Fibroblast of lung (primary cell): Measurements from ENCODE around the gene ACSF2.

ENCODE experiments used
- EZH2 ChIP-seq: IDR thresholded peaks from 2 replicates; pipeline ENCODE4 v1.5.1; 2012; ENCODE audit warnings: low read length, control low read depth, mild to moderate bottlenecking; ENCODE audit errors: missing control alignments
- TF ChIP-seq, protein P1 (sequence below), 2 donors: IDR thresholded peaks in 1 of 2; conservative IDR thresholded peaks in 1 of 2; 1 replicate in 1 of 2; 2 replicates in 1 of 2; pipeline ENCODE4 v1.5.1; 2011 to 2012; ENCODE audit warnings: low read length in 2 of 2, control low read depth in 1 of 2, inconsistent platforms in 1 of 2, low read depth in 1 of 2, mild to moderate bottlenecking in 1 of 2

DNA sequence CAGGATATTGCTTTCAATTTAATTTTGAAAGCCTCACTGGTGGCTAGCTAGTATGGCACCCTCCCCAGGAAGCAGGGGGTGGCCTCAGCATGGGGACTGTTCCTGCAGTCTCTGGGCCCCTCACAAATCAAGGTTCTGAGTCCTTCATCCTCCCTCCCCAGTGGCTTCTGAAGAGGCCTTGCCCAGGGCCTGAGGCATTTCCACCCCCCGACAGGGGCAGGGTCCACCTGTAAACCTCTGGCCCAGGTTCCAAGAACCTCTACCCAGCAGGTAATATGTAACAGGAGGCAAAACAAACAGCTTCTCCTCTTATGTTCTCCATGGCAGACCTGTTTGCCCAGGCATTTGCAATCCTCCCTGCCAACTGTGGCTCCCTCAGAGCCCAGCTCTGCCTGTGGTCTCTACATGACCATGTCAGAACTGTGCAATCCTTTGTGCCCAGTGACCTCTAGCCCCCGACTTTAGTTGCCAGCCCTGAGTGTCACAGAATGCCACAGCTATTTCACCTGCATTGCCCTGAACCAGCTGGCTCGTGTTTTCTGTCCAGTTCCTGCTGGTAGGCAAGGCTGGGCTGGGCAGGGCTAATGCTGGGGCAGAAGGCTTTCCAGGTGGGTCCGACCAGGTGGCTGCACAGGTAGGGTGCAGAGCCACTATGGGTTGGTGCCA is 14.3 kb downstream of the ACSF2 start:
- TF ChIP-seq, protein P1, sequence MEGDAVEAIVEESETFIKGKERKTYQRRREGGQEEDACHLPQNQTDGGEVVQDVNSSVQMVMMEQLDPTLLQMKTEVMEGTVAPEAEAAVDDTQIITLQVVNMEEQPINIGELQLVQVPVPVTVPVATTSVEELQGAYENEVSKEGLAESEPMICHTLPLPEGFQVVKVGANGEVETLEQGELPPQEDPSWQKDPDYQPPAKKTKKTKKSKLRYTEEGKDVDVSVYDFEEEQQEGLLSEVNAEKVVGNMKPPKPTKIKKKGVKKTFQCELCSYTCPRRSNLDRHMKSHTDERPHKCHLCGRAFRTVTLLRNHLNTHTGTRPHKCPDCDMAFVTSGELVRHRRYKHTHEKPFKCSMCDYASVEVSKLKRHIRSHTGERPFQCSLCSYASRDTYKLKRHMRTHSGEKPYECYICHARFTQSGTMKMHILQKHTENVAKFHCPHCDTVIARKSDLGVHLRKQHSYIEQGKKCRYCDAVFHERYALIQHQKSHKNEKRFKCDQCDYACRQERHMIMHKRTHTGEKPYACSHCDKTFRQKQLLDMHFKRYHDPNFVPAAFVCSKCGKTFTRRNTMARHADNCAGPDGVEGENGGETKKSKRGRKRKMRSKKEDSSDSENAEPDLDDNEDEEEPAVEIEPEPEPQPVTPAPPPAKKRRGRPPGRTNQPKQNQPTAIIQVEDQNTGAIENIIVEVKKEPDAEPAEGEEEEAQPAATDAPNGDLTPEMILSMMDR (conservative IDR thresholded peaks at IDR 0.05 in 1 of 2, IDR thresholded peaks at IDR 0.05 in 1 of 2; ENCODE audit: low read depth in 1 of 2, low read length in 2 of 2) = no peak
- TF ChIP-seq EZH2 = no peak
